ENCODE results near the gene ITGA3.

GRCh38 chr17:50076221-50076590, 20.3 kb downstream of the ITGA3 start:
- TF ChIP-seq CTCF (IDR thresholded peaks at IDR 0.05) (no peak), POLR2AphosphoS5 (IDR thresholded peaks at IDR 0.05) (no peak), POLR2A (IDR thresholded peaks at IDR 0.05) (no peak)
